H1 (cell line): Measurements from ENCODE around the gene PTGES3L. TPM values are rescaled to one million over a fixed set of nuclear protein-coding genes. Genes with fewer than 3 reads are reported as not detected.

Experiments used
- CTCF ChIA-PET: fragments of 300-600 bp; sonication (Branson Sonifier 250); formaldehyde crosslinking; loops from one replicate; lab custom pipeline; 2021; ENCODE audit not compliant: partially characterized antibody; lab: Charles Lee
- POLR2A ChIA-PET: fragments of 300-600 bp; sonication (Branson Sonifier 250); formaldehyde crosslinking; loops from one replicate; lab custom pipeline; 2021; ENCODE audit warnings: inconsistent platforms; ENCODE audit not compliant: partially characterized antibody; lab: Charles Lee
- DNase-seq, 2 experiments: peaks; one replicate each; pipeline versions ENCODE4 v3.0.0 to v3.0.0-alpha.2; 2010 to 2022; ENCODE audit warnings: low spot score in 2 of 2, low read depth in 1 of 2, mixed read lengths in 1 of 2
- FAIRE-seq: peaks from 2 replicates; lab custom pipeline; 2011; peaks lifted over from hg19 to GRCh38; lab: Jason Lieb, UNC
- H2AFZ ChIP-seq: 2 replicates; pipeline ENCODE4 v1.8.1; 2012; ENCODE audit warnings: low read length, inconsistent platforms
- H2AK5ac ChIP-seq: 2 replicates; pipeline ENCODE4 v1.6.1; 2013; ENCODE audit warnings: low read depth, low read length
- H2BK120ac ChIP-seq: replicated peaks from 2 replicates; pipeline ENCODE3; 2013; ENCODE audit warnings: low read depth, low read length, inconsistent platforms
- H2BK12ac ChIP-seq: 2 replicates; pipeline ENCODE4 v1.6.1; 2013; ENCODE audit warnings: low read depth, low read length
- H2BK15ac ChIP-seq: 2 replicates; pipeline ENCODE4 v1.6.1; 2013; ENCODE audit warnings: low read length
- H2BK20ac ChIP-seq: 2 replicates; pipeline ENCODE4 v1.6.1; 2013; ENCODE audit warnings: low read length
- H2BK5ac ChIP-seq: 2 replicates; pipeline ENCODE4 v1.6.1; 2013; ENCODE audit warnings: low read depth, low read length
- H3K14ac ChIP-seq: 2 replicates; pipeline ENCODE4 v1.6.1; 2013; ENCODE audit warnings: inconsistent platforms; ENCODE audit not compliant: insufficient read length
- H3K18ac ChIP-seq: 2 replicates; pipeline ENCODE4 v1.6.1; 2013; ENCODE audit warnings: low read length; ENCODE audit errors: extremely low read depth
- H3K23ac ChIP-seq: 2 replicates; pipeline ENCODE4 v1.6.1; 2013; ENCODE audit warnings: inconsistent platforms; ENCODE audit not compliant: insufficient read length
- H3K23me2 ChIP-seq: 2 replicates; pipeline ENCODE4 v1.6.1; 2013; ENCODE audit warnings: low read depth, low read length
- H3K27ac ChIP-seq: 2 replicates; pipeline ENCODE4 v1.6.1; 2011; ENCODE audit warnings: low read depth, low read length, inconsistent platforms
- H3K27me3 ChIP-seq, 4 experiments: replicated peaks in 1 of 4; 1 replicate in 1 of 4; 2 replicates in 3 of 4; pipeline versions ENCODE4 v1.6.1 to v1.8.1; 2011 to 2013; ENCODE audit warnings: low read length in 3 of 4, mild to moderate bottlenecking in 3 of 4, inconsistent platforms in 2 of 4, mixed read lengths in 2 of 4, moderate library complexity in 1 of 4; ENCODE audit not compliant: control insufficient read depth in 3 of 4, insufficient read depth in 3 of 4; ENCODE audit errors: extremely low read depth in 1 of 4
- H3K36me3 ChIP-seq, 4 experiments: 2 replicates each; pipeline versions ENCODE4 v1.6.1 to v1.8.1; 2011 to 2013; ENCODE audit warnings: mild to moderate bottlenecking in 4 of 4, low read length in 3 of 4, moderate library complexity in 2 of 4, control low read depth in 1 of 4, inconsistent platforms in 1 of 4; ENCODE audit not compliant: insufficient read depth in 4 of 4, control insufficient read depth in 2 of 4
- H3K4ac ChIP-seq: replicated peaks from 2 replicates; pipeline ENCODE3; 2013; ENCODE audit warnings: low read length, low read depth, mixed read lengths, inconsistent platforms; ENCODE audit not compliant: insufficient read length
- H3K4me1 ChIP-seq, 4 experiments: replicated peaks in 1 of 4; 1 replicate in 1 of 4; 2 replicates in 3 of 4; pipeline versions ENCODE4 v1.6.1 to v1.8.1; 2011 to 2013; ENCODE audit warnings: low read length in 3 of 4, inconsistent platforms in 2 of 4, mixed read lengths in 1 of 4; ENCODE audit not compliant: insufficient read depth in 4 of 4, control insufficient read depth in 3 of 4
- H3K4me2 ChIP-seq, 2 experiments: 2 replicates each; pipeline versions ENCODE4 v1.6.1 to v1.8.1; 2011 to 2013; ENCODE audit warnings: low read depth in 2 of 2, low read length in 2 of 2, control low read depth in 1 of 2, inconsistent platforms in 1 of 2, mild to moderate bottlenecking in 1 of 2; ENCODE audit not compliant: insufficient read depth in 1 of 2
- H3K4me3 ChIP-seq, 4 experiments: fragments of 200-600, 300-600 bp in 1 of 4; sonication (generic), shearing (Covaris generic), sonication (Bioruptor Twin) in 1 of 4; 2 replicates each; pipeline versions ENCODE4 v1.5.1 to v1.8.1; 2011 to 2016; ENCODE audit warnings: low read length in 4 of 4, low read depth in 3 of 4, control low read depth in 2 of 4, inconsistent platforms in 2 of 4, mild to moderate bottlenecking in 2 of 4, mixed read lengths in 1 of 4, moderate library complexity in 1 of 4; ENCODE audit not compliant: insufficient read depth in 2 of 4; ENCODE audit errors: extremely low read depth in 1 of 4
- H3K56ac ChIP-seq: replicated peaks from 2 replicates; pipeline ENCODE3; 2013; ENCODE audit warnings: low read depth, mild to moderate bottlenecking, mixed read lengths, low read length, inconsistent platforms; ENCODE audit not compliant: insufficient read length
- H3K79me1 ChIP-seq: 2 replicates; pipeline ENCODE4 v1.6.1; 2013; ENCODE audit warnings: low read depth, low read length, control low read depth
- H3K79me2 ChIP-seq, 2 experiments: 2 replicates each; pipeline versions ENCODE4 v1.6.1 to v1.8.1; 2012 to 2013; ENCODE audit warnings: low read length in 2 of 2, mild to moderate bottlenecking in 2 of 2, inconsistent platforms in 1 of 2; ENCODE audit not compliant: insufficient read depth in 2 of 2, control insufficient read depth in 1 of 2
- H3K9ac ChIP-seq, 4 experiments: replicated peaks in 1 of 4; 1 replicate in 1 of 4; 2 replicates in 3 of 4; pipeline versions ENCODE4 v1.6.1 to v1.8.1; 2011 to 2013; ENCODE audit warnings: low read depth in 3 of 4, low read length in 3 of 4, control low read depth in 2 of 4, mild to moderate bottlenecking in 2 of 4, moderate library complexity in 2 of 4, inconsistent platforms in 1 of 4; ENCODE audit errors: extremely low read depth in 1 of 4
- H3K9me3 ChIP-seq, 2 experiments: 2 replicates each; pipeline versions ENCODE4 v1.6.1 to v1.8.1; 2012 to 2013; ENCODE audit warnings: mild to moderate bottlenecking in 2 of 2, moderate library complexity in 2 of 2, control low read depth in 1 of 2, inconsistent platforms in 1 of 2, low read depth in 1 of 2, low read length in 1 of 2, mixed read lengths in 1 of 2; ENCODE audit not compliant: insufficient read depth in 2 of 2
- H4K20me1 ChIP-seq, 2 experiments: replicated peaks in 1 of 2; 2 replicates each; pipeline versions ENCODE3 to v1.8.1; 2011 to 2013; ENCODE audit warnings: inconsistent platforms in 2 of 2, low read length in 2 of 2, mild to moderate bottlenecking in 1 of 2; ENCODE audit not compliant: insufficient read depth in 2 of 2, control insufficient read depth in 1 of 2
- H4K5ac ChIP-seq: 2 replicates; pipeline ENCODE4 v1.6.1; 2013; ENCODE audit warnings: low read length, low read depth, mixed read lengths, inconsistent platforms; ENCODE audit not compliant: insufficient read length
- H4K8ac ChIP-seq: 2 replicates; pipeline ENCODE4 v1.8.0; 2013; ENCODE audit warnings: mild to moderate bottlenecking, moderate library complexity, low read length, inconsistent platforms; ENCODE audit not compliant: insufficient read depth; ENCODE audit errors: extremely low read depth
- H4K91ac ChIP-seq: replicated peaks from 2 replicates; pipeline ENCODE3; 2013; ENCODE audit warnings: low read length, mixed read lengths, inconsistent platforms; ENCODE audit not compliant: insufficient read length
- ATF2 ChIP-seq: IDR thresholded peaks from 2 replicates; pipeline ENCODE4 v1.6.1; 2012; ENCODE audit warnings: low read length, inconsistent platforms
- BRCA1 ChIP-seq: IDR thresholded peaks from 2 replicates; pipeline ENCODE4 v1.6.1; 2012; ENCODE audit warnings: low read depth, low read length, improper control_type of control experiment
- CBX8 ChIP-seq: fragments of 300-800, 300-1000 bp; sonication (generic); IDR thresholded peaks from 2 replicates; pipeline ENCODE4 v1.7.1; 2016; ENCODE audit warnings: low read depth, low read length, borderline replicate concordance
- E2F6 ChIP-seq: IDR thresholded peaks from 2 replicates; pipeline ENCODE4 v1.6.1; 2012; ENCODE audit warnings: inconsistent platforms
- POLR2AphosphoS5 ChIP-seq: IDR thresholded peaks from 2 replicates; pipeline ENCODE4 v1.6.1; 2011; ENCODE audit warnings: low read depth, low read length
- SIN3A ChIP-seq, 2 experiments: IDR thresholded peaks in 1 of 2; conservative IDR thresholded peaks in 1 of 2; 2 replicates each; pipeline ENCODE4 v1.6.1; 2011 to 2012; ENCODE audit warnings: low read length in 2 of 2, improper control_type of control experiment in 1 of 2, low read depth in 1 of 2, mild to moderate bottlenecking in 1 of 2
- SIRT6 ChIP-seq: IDR thresholded peaks from one replicate; pipeline ENCODE4 v1.7.1; 2012; ENCODE audit warnings: low read length, inconsistent platforms
- SP1 ChIP-seq: IDR thresholded peaks from 2 replicates; pipeline ENCODE4 v1.6.1; 2011; ENCODE audit warnings: low read depth, low read length
- SP2 ChIP-seq: IDR thresholded peaks from 2 replicates; pipeline ENCODE4 v1.6.1; 2012; ENCODE audit warnings: mild to moderate bottlenecking, low read length, inconsistent platforms
- SP4 ChIP-seq: IDR thresholded peaks from 2 replicates; pipeline ENCODE4 v1.6.1; 2012; ENCODE audit warnings: low read length, inconsistent platforms
- SRF ChIP-seq: IDR thresholded peaks from 2 replicates; pipeline ENCODE4 v1.6.1; 2011; ENCODE audit warnings: mild to moderate bottlenecking, low read depth, low read length, moderate library complexity
- ZNF274 ChIP-seq: IDR thresholded peaks from 2 replicates; pipeline ENCODE4 v1.7.0; 2012; ENCODE audit warnings: low read length, borderline replicate concordance; ENCODE audit errors: extremely low read depth
- WGBS, 2 experiments: shearing (Covaris generic) in 1 of 2; methylation state at CpG; one replicate each; pipeline versions ENCODE4 v1.1.6 to v1.1.7; 2013 to 2015; ENCODE audit warnings: low lambda C conversion rate in 2 of 2, mixed read lengths in 2 of 2, inconsistent platforms in 1 of 2, low coverage in 1 of 2, missing lambda C conversion rate in 1 of 2; ENCODE audit not compliant: insufficient replicate concordance in 2 of 2, insufficient coverage in 1 of 2, insufficient read length in 1 of 2; ENCODE audit errors: extremely low coverage in 1 of 2, missing lambda C conversion rate in 1 of 2; 5-methylcytosine and 5-hydroxymethylcytosine counted together
- polyA plus RNA-seq, 7 experiments: library from polyadenylated mRNA; depleted of rRNA in 3 of 7; stranded (reverse) in 5 of 7; unstranded in 2 of 7; fragments of >200 nt in 5 of 7; fragments of 200-250 nt in 2 of 7; gene quantifications; 1 replicate in 5 of 7; 2 replicates in 1 of 7; 4 replicates in 1 of 7; pipeline versions ENCODE4 v1.2.1 to v1.2.3, GENCODE V29; 2011 to 2013; ENCODE audit warnings: missing spikeins in 2 of 7, mixed read lengths in 2 of 7
- total RNA-seq: library from RNA; stranded (reverse); fragmentation: NEBNext Ultra II Directional; extraction: Animal tissue kit (Norgen Biotek cat#: 25700); gene quantifications from 2 replicates; pipeline ENCODE4 v1.2.1, GENCODE V29; 2021

The PTGES3L gene
- total and polyA plus RNA-seq, 2 of the 8 experiments (the other 6 are each of a cell fraction or from before 2014, with no cell fraction given), result 3.0 to 3.6 TPM

- H4K5ac ChIP-seq, result no peak overlapping the region
- DNase-seq (no peak), FAIRE-seq (no peak)
- no peak overlapping the region for H3K4me2 ChIP-seq
- H4K91ac ChIP-seq, result no peak overlapping the region
- no peak overlapping the region for H3K9ac ChIP-seq
- peaks cover 6 to 27% (median 9%) of the 10 kb centered on the region in 4 experiments; a peak in 7 of 8 replicates for H3K36me3 ChIP-seq
- H3K9me3 ChIP-seq, result no peaks in the 10 kb centered on the region
- WGBS, 2 experiments, result 94% methylated on average over 8 of the region's 8 CpGs; no CpG with 5 or more reads in 1 of the 2 experiments
- H2BK15ac ChIP-seq, result peak overlapping the region; percentile 78
- peaks cover 10% of the 10 kb centered on the region; the same call in 1 of the 2 replicates for H3K79me1 ChIP-seq
- peaks cover 2 to 9% (median 4%) of the 10 kb centered on the region in 4 experiments; a peak in 6 of 7 replicates for H3K4me1 ChIP-seq
- H3K27ac ChIP-seq, result no peak overlapping the region
- H3K23me2 ChIP-seq, result no peaks in the 10 kb centered on the region; the same call in 1 of the 2 replicates
- H3K4me3 ChIP-seq, result no peak overlapping the region
- H2BK20ac ChIP-seq, result no peak overlapping the region
- no peak overlapping the region for H3K14ac ChIP-seq
- ChIA-PET CTCF (interaction anchor here (0.6 to 1.2 kb wide), 3 partner anchors 10 to 159 kb away, joined by 3 to 5 read pairs (median 3); partner anchors contain the start of gene RPL27), POLR2A (interaction anchor here (0.9 to 7.5 kb wide), 10 partner anchors 8 to 335 kb away, joined by 3 to 104 read pairs (median 4); partner anchors contain the start of genes IFI35, RPL27 and VAT1)
- H3K27me3 ChIP-seq, result no peaks in the 10 kb centered on the region
- H3K79me2 ChIP-seq, result peaks cover 0 to 6% of the 10 kb centered on the region in 2 experiments; a peak in 1 of 4 replicates
- H2BK12ac ChIP-seq, result 0 out of 2 replicates have a peak overlapping the region, but pooled peaks have one; percentile 27
- H3K18ac ChIP-seq, result no peak overlapping the region
- H2BK5ac ChIP-seq, result peak overlapping the region; percentile 44; the same call in 1 of the 2 replicates
- H4K20me1 ChIP-seq, result peaks cover 8% of the 10 kb centered on the region in 2 experiments
- no peak overlapping the region for H2AFZ ChIP-seq
- peak overlapping the region; percentile 80; the same call in 1 of the 2 replicates for H4K8ac ChIP-seq
- H2AK5ac ChIP-seq, result no peak overlapping the region
- H3K23ac ChIP-seq, result no peak overlapping the region
- H2BK120ac ChIP-seq, result no peak overlapping the region
- no peak overlapping the region for H3K4ac ChIP-seq
- no peak overlapping the region for H3K56ac ChIP-seq
- TF ChIP-seq CBX8 (no peak), POLR2AphosphoS5 (no peak), SIRT6 (no peak), SIN3A (conservative IDR thresholded peaks at IDR 0.05 in 1 of 2, IDR thresholded peaks at IDR 0.05 in 1 of 2; ENCODE audit: low read depth in 1 of 2, low read length in 2 of 2) (no peak), ATF2 (no peak), SP4 (no peak), E2F6 (no peak), SP2 (no peak), ZNF274 (no peak), BRCA1 (no peak), SRF (no peak), SP1 (no peak)
Measured at GRCh38 chr17:43013296-43013695, 33.4 kb upstream of the PTGES3L start.
